Keratinocyte (primary cell): ENCODE results near the gene OXCT1.

ENCODE experiments used
- CTCF ChIP-seq, 3 experiments: IDR thresholded peaks in 1 of 3; conservative IDR thresholded peaks in 1 of 3; optimal IDR thresholded peaks in 1 of 3; 2 replicates in 2 of 3; 3 replicates in 1 of 3; pipeline versions ENCODE3 to v1.5.1; 2011; ENCODE audit warnings: low read length in 3 of 3, mild to moderate bottlenecking in 3 of 3, moderate library complexity in 2 of 3, control low read depth in 1 of 3, inconsistent platforms in 1 of 3; ENCODE audit not compliant: insufficient read depth in 2 of 3; ENCODE audit errors: extremely low read depth in 1 of 3
- EZH2 ChIP-seq: IDR thresholded peaks from one replicate; pipeline ENCODE4 v1.6.1; 2012; ENCODE audit warnings: inconsistent platforms, mild to moderate bottlenecking, low read length, moderate library complexity

GRCh38 chr5:41768692-41769091 is 101.5 kb downstream of the OXCT1 start:
- no peak for TF ChIP-seq EZH2
- TF ChIP-seq CTCF (optimal IDR thresholded peaks at IDR 0.05 in 1 of 3, IDR thresholded peaks at IDR 0.05 in 1 of 3, conservative IDR thresholded peaks at IDR 0.05 in 1 of 3; ENCODE audit: extremely low read depth in 1 of 3, insufficient read depth in 2 of 3, low read length in 3 of 3), result no peak
